HepG2 (cell line): ENCODE data around the gene PSMB2. TPM values are rescaled to one million over a fixed set of nuclear protein-coding genes. Genes with fewer than 3 reads are reported as not detected.

Experiments
- ATAC-seq: fragments of 200-7000 bp; cut with Tn5 transposase; 3 replicates; pipeline ENCODE4 v1.9.1; 2020; ENCODE audit warnings: mild to moderate bottlenecking, moderate library complexity
- BruUV-seq: library from RNA; stranded (reverse); fragments of 400-500 nt; replicated peaks from 2 replicates; lab custom pipeline; 2021; lab: Mats Ljungman, UMichigan
- CTCF ChIA-PET: fragments of 300-600 bp; formaldehyde crosslinking; extraction: SDS; loops from one replicate; lab custom pipeline; 2021; ENCODE audit warnings: low total read pairs, inconsistent platforms, low intra/inter-chr PET ratio; lab: Yijun Ruan, JAX
- POLR2A ChIA-PET: fragments of 350-600 bp; sonication (Branson Sonifier 250); formaldehyde crosslinking; loops from one replicate; lab custom pipeline; 2020; ENCODE audit warnings: antibody characterized with exemption, inconsistent platforms; lab: Yijun Ruan, JAX
- DNase-seq: peaks from one replicate; pipeline ENCODE4 v3.0.0-alpha.2; 2015; ENCODE audit warnings: low spot score
- FAIRE-seq: peaks from 3 replicates; lab custom pipeline; 2011; peaks lifted over from hg19 to GRCh38; lab: Jason Lieb, UNC
- H2AFZ ChIP-seq: one replicate; pipeline ENCODE4 v1.6.1; 2011; ENCODE audit warnings: low read length, inconsistent platforms
- H3K27ac ChIP-seq: fragments of 300-600 bp; 3 replicates; pipeline ENCODE4 v1.8.0; 2011; ENCODE audit warnings: mixed run types, mild to moderate bottlenecking, mixed read lengths, low read length, inconsistent platforms; ENCODE audit not compliant: insufficient read depth; ENCODE audit errors: extremely low read length
- H3K27me3 ChIP-seq, 2 experiments: fragments of 200-600 bp in 1 of 2; 2 replicates in 1 of 2; 3 replicates in 1 of 2; pipeline versions ENCODE4 v1.6.0 to v1.8.0; 2011; ENCODE audit warnings: low read length in 2 of 2, mild to moderate bottlenecking in 2 of 2, moderate library complexity in 2 of 2, inconsistent platforms in 1 of 2; ENCODE audit not compliant: insufficient read depth in 2 of 2, control insufficient read depth in 1 of 2
- H3K36me3 ChIP-seq, 2 experiments: fragments of 200-600 bp in 1 of 2; replicated peaks in 1 of 2; 2 replicates in 1 of 2; 3 replicates in 1 of 2; pipeline versions ENCODE4 v1.5.1 to v1.8.0; 2011; ENCODE audit warnings: low read length in 2 of 2, inconsistent platforms in 1 of 2; ENCODE audit not compliant: insufficient read depth in 2 of 2, control insufficient read depth in 1 of 2
- H3K4me1 ChIP-seq: 2 replicates; pipeline ENCODE4 v1.5.1; 2012; ENCODE audit warnings: low read length, inconsistent platforms; ENCODE audit not compliant: insufficient read depth
- H3K4me2 ChIP-seq: 2 replicates; pipeline ENCODE4 v1.6.0; 2011; ENCODE audit warnings: low read depth, low read length, inconsistent platforms
- H3K4me3 ChIP-seq, 3 experiments: fragments of 200-600 bp in 1 of 3; sonication (generic), shearing (Covaris generic) in 1 of 3; replicated peaks in 1 of 3; 2 replicates each; pipeline ENCODE4 v1.5.1; 2011 to 2016; ENCODE audit warnings: low read length in 3 of 3, inconsistent platforms in 2 of 3, low read depth in 2 of 3, mild to moderate bottlenecking in 2 of 3, control low read depth in 1 of 3, mixed read lengths in 1 of 3; ENCODE audit not compliant: insufficient read depth in 1 of 3
- H3K79me2 ChIP-seq: one replicate; pipeline ENCODE4 v1.6.1; 2011; ENCODE audit warnings: low read length, inconsistent platforms; ENCODE audit not compliant: insufficient read depth
- H3K9ac ChIP-seq: 2 replicates; pipeline ENCODE4 v1.6.0; 2011; ENCODE audit warnings: mild to moderate bottlenecking, low read depth, low read length, inconsistent platforms; ENCODE audit not compliant: insufficient read depth
- H3K9me3 ChIP-seq: 2 replicates; pipeline ENCODE4 v1.5.1; 2012; ENCODE audit warnings: mild to moderate bottlenecking, low read length
- H4K20me1 ChIP-seq: 2 replicates; pipeline ENCODE4 v1.6.0; 2011; ENCODE audit warnings: inconsistent platforms, mild to moderate bottlenecking, low read length, moderate library complexity; ENCODE audit not compliant: insufficient read depth
- RERE ChIP-seq: IDR thresholded peaks from 2 replicates; pipeline ENCODE4 v1.6.1; 2016; ENCODE audit warnings: low read depth, missing genetic modification reagents, missing compliant biosample characterization
- WGBS: methylation state at CpG from one replicate; pipeline ENCODE4 v1.1.6; 2017; ENCODE audit warnings: low lambda C conversion rate; 5-methylcytosine and 5-hydroxymethylcytosine counted together
- in situ Hi-C: cut with HindIII; loops from 2 replicates; pipeline ENCODE4 v1.10.0; 2017; ENCODE audit warnings: low pct_unique_long_range_greater_than_20kb; ENCODE audit not compliant: extremely low pct_ligation_motif_present
- intact Hi-C: fragments of 100-400 bp; cut with micrococcal nuclease; formaldehyde crosslinking; loops from one replicate; pipeline ENCODE4 v1.10.0; 2022; ENCODE audit not compliant: unreplicated experiment
- polyA plus RNA-seq, 8 experiments: library from polyadenylated mRNA; depleted of rRNA in 3 of 8; stranded (reverse) in 7 of 8; unstranded in 1 of 8; fragments of >200 nt; fragmentation: Illumina TruSeq in 4 of 8; extraction: Trizol in 4 of 8; gene quantifications; 2 replicates each; pipeline versions ENCODE4 v1.2.1 to v1.2.3, GENCODE V29; 2011 to 2016; ENCODE audit warnings: low read depth in 4 of 8, missing spikeins in 1 of 8, mixed read lengths in 1 of 8; ENCODE audit not compliant: insufficient read depth in 1 of 8
- total RNA-seq, 5 experiments: library from RNA; depleted of rRNA; stranded (reverse); fragments of >200 nt; fragmentation: Illumina TruSeq; extraction: Trizol; gene quantifications; 2 replicates each; pipeline ENCODE4 v1.2.3, GENCODE V29; 2016; ENCODE audit warnings: low read depth in 1 of 5

Gene PSMB2
- total and polyA plus RNA-seq, 2 of the 13 experiments (the other 11 are each of a cell fraction or from before 2014, with no cell fraction given) = 60.6 to 62.2 TPM

GRCh38 chr1:35571263-35571662 is 70.1 kb downstream of the PSMB2 start:
- DNase-seq (no peak), ATAC-seq (no peak), FAIRE-seq (no peak)
- 65% methylated on average over 6 of the region's 8 CpGs for WGBS
- intact Hi-C loops = no loop called here
- no peak for TF ChIP-seq RERE (CRISPR knock-in tag)
- Histone ChIP-seq H2AFZ (no peak overlapping the region), H3K9ac (no peak overlapping the region), H3K79me2 (no peaks in the 10 kb centered on the region), H3K36me3 (no peaks in the 10 kb centered on the region; a peak in 1 of 5 replicates), H3K4me3 (no peak overlapping the region), H3K27me3 (peaks cover 0 to 10% of the 10 kb centered on the region in 2 experiments; a peak in 1 of 5 replicates), H4K20me1 (no peaks in the 10 kb centered on the region), H3K9me3 (no peaks in the 10 kb centered on the region), H3K4me1 (peaks cover 25% of the 10 kb centered on the region), H3K4me2 (no peak overlapping the region), H3K27ac (no peak overlapping the region)
- in situ Hi-C loops = no loop called here
- ChIA-PET POLR2A (interaction anchor here (1.3 to 2.6 kb wide), 2 partner anchors 11 to 14 kb away, joined by 3 to 25 read pairs; partner anchors contain the start of genes KIAA0319L and NCDN), CTCF (no interaction called here)
- BruUV-seq = no TSS peak
